SK-N-SH (cell line): ENCODE results near the gene ADGRD2. TPM values are rescaled to one million over a fixed set of nuclear protein-coding genes. Genes with fewer than 3 reads are reported as not detected.

ENCODE experiments used
- CTCF ChIA-PET: fragments of 300-600, 350-600 bp; formaldehyde crosslinking; extraction: SDS; loops from one replicate; lab custom pipeline; 2021; lab: Yijun Ruan, JAX
- POLR2A ChIA-PET: fragments of 350-600 bp; sonication (Branson Sonifier 250); formaldehyde crosslinking; extraction: SDS; loops from one replicate; lab custom pipeline; 2020; ENCODE audit warnings: antibody characterized with exemption, inconsistent platforms; lab: Yijun Ruan, JAX
- DNase-seq: peaks from one replicate; pipeline ENCODE4 v3.0.0; 2012
- H2AFZ ChIP-seq: fragments of 200-600 bp; sonication (generic); 2 replicates; pipeline ENCODE4 v1.8.1; 2016; ENCODE audit warnings: antibody characterized with exemption, mild to moderate bottlenecking, low read depth
- H3F3A ChIP-seq: fragments of 200-600 bp; sonication (generic); replicated peaks from 2 replicates; pipeline ENCODE3; 2016; ENCODE audit warnings: antibody characterized with exemption, mild to moderate bottlenecking; ENCODE audit not compliant: insufficient read depth
- H3K27ac ChIP-seq, 2 experiments: fragments of 200-500 bp in 1 of 2; fragments of 200-600 bp in 1 of 2; sonication (Bioruptor generic) in 1 of 2; sonication (generic), shearing (Covaris generic) in 1 of 2; 2 replicates each; pipeline versions ENCODE4 v1.5.1 to v1.6.1; 2014 to 2016; ENCODE audit warnings: low read depth in 2 of 2, inconsistent platforms in 1 of 2, low read length in 1 of 2, mild to moderate bottlenecking in 1 of 2, mixed read lengths in 1 of 2
- H3K27me3 ChIP-seq: fragments of 200-600 bp; sonication (generic), shearing (Covaris generic); 2 replicates; pipeline ENCODE4 v1.6.1; 2016; ENCODE audit warnings: mixed run types; ENCODE audit not compliant: insufficient read depth
- H3K36me3 ChIP-seq, 2 experiments: fragments of 200-500 bp in 1 of 2; fragments of 200-600 bp in 1 of 2; sonication (Bioruptor generic) in 1 of 2; sonication (generic) in 1 of 2; replicated peaks in 1 of 2; 2 replicates each; pipeline versions ENCODE3 to v1.5.1; 2014 to 2016; ENCODE audit warnings: low read length in 1 of 2, mild to moderate bottlenecking in 1 of 2; ENCODE audit not compliant: insufficient read depth in 2 of 2, control insufficient read depth in 1 of 2
- H3K4me1 ChIP-seq, 2 experiments: fragments of 200-500 bp in 1 of 2; fragments of 200-600 bp in 1 of 2; sonication (Bioruptor generic) in 1 of 2; sonication (generic), shearing (Covaris generic) in 1 of 2; 2 replicates each; pipeline versions ENCODE4 v1.5.1 to v1.6.1; 2014 to 2016; ENCODE audit warnings: low read depth in 1 of 2, low read length in 1 of 2, mixed run types in 1 of 2; ENCODE audit not compliant: insufficient read depth in 2 of 2, control insufficient read depth in 1 of 2
- H3K4me2 ChIP-seq: fragments of 200-600 bp; sonication (generic), shearing (Covaris generic); 2 replicates; pipeline ENCODE4 v1.6.1; 2017; ENCODE audit warnings: mixed run types
- H3K4me3 ChIP-seq, 2 experiments: fragments of 200-500 bp in 1 of 2; fragments of 200-600 bp in 1 of 2; sonication (Bioruptor generic) in 1 of 2; sonication (generic), shearing (Covaris generic) in 1 of 2; 2 replicates each; pipeline versions ENCODE4 v1.5.1 to v1.8.1; 2014 to 2016; ENCODE audit warnings: low read depth in 2 of 2, inconsistent platforms in 1 of 2, low read length in 1 of 2, mild to moderate bottlenecking in 1 of 2, mixed read lengths in 1 of 2, moderate library complexity in 1 of 2
- H3K79me2 ChIP-seq: fragments of 200-600 bp; sonication (generic); 2 replicates; pipeline ENCODE4 v1.8.1; 2017; ENCODE audit warnings: mild to moderate bottlenecking; ENCODE audit not compliant: insufficient read depth
- H3K9ac ChIP-seq: fragments of 200-600 bp; sonication (generic); 2 replicates; pipeline ENCODE4 v1.6.1; 2017; ENCODE audit warnings: mixed run types
- H3K9me2 ChIP-seq: fragments of 200-600 bp; sonication (generic); 2 replicates; pipeline ENCODE4 v1.6.1; 2017; ENCODE audit warnings: mixed run types
- H3K9me3 ChIP-seq: fragments of 200-600 bp; sonication (generic); 2 replicates; pipeline ENCODE4 v1.6.1; 2017; ENCODE audit warnings: mixed run types, mild to moderate bottlenecking, moderate library complexity
- H4K20me1 ChIP-seq: fragments of 200-600 bp; sonication (generic); 2 replicates; pipeline ENCODE4 v1.6.1; 2017; ENCODE audit warnings: mild to moderate bottlenecking, mixed run types; ENCODE audit not compliant: insufficient read depth
- CHD2 ChIP-seq: fragments of 150-350 bp; IDR thresholded peaks from 2 replicates; pipeline ENCODE4 v1.6.1; 2018; ENCODE audit warnings: low read length; ENCODE audit not compliant: partially characterized antibody
- FOSL2 ChIP-seq: IDR thresholded peaks from 2 replicates; pipeline ENCODE4 v1.4.0; 2012; ENCODE audit warnings: low read depth, mild to moderate bottlenecking, moderate library complexity, borderline replicate concordance
- FOXJ3 ChIP-seq: sonication (generic); formaldehyde crosslinking; IDR thresholded peaks from 2 replicates; pipeline ENCODE4 v1.5.1; 2020; ENCODE audit warnings: mild to moderate bottlenecking, missing genetic modification reagents
- FOXM1 ChIP-seq: IDR thresholded peaks from 2 replicates; pipeline ENCODE4 v1.4.0; 2012; ENCODE audit warnings: low read depth, mild to moderate bottlenecking
- MXI1 ChIP-seq: IDR thresholded peaks from 2 replicates; pipeline ENCODE4 v1.6.1; 2012; ENCODE audit warnings: mild to moderate bottlenecking, low read depth, low read length, improper control_type of control experiment
- POLR2AphosphoS5 ChIP-seq: IDR thresholded peaks from 2 replicates; pipeline ENCODE4 v1.6.1; 2012; ENCODE audit warnings: low read depth, low read length
- SIN3A ChIP-seq: IDR thresholded peaks from 2 replicates; pipeline ENCODE4 v1.6.1; 2012; ENCODE audit warnings: low read depth, mild to moderate bottlenecking, low read length, moderate library complexity, borderline replicate concordance
- TAF1 ChIP-seq: IDR thresholded peaks from 2 replicates; pipeline ENCODE4 v1.6.1; 2012; ENCODE audit warnings: low read depth, mild to moderate bottlenecking, low read length, moderate library complexity, borderline replicate concordance
- TEAD4 ChIP-seq: IDR thresholded peaks from 2 replicates; pipeline ENCODE4 v1.4.0; 2012; ENCODE audit warnings: mild to moderate bottlenecking, borderline replicate concordance; ENCODE audit not compliant: insufficient read depth
- WGBS: methylation state at CpG from one replicate; pipeline ENCODE4 v1.1.6; 2017; ENCODE audit warnings: low lambda C conversion rate; 5-methylcytosine and 5-hydroxymethylcytosine counted together
- polyA plus RNA-seq, 3 experiments: library from polyadenylated mRNA; depleted of rRNA; stranded (reverse); fragments of >200 nt; gene quantifications; 2 replicates each; pipeline ENCODE4 v1.2.3, GENCODE V29; 2012
- TF ChIP-seq, protein P1 (sequence below): IDR thresholded peaks from 2 replicates; pipeline ENCODE4 v1.4.0; 2012; ENCODE audit warnings: low read depth, borderline replicate concordance
- TF ChIP-seq, protein P2 (sequence below): IDR thresholded peaks from 2 replicates; pipeline ENCODE4 v1.4.0; 2012; ENCODE audit warnings: low read depth, borderline replicate concordance
- TF ChIP-seq, protein P3 (sequence below): fragments of 150-350 bp; IDR thresholded peaks from 2 replicates; pipeline ENCODE4 v1.6.1; 2016; ENCODE audit warnings: mild to moderate bottlenecking, low read depth, low read length
- TF ChIP-seq, protein P4 (sequence below): fragments of 150-350 bp; IDR thresholded peaks from 2 replicates; pipeline ENCODE4 v1.6.1; 2017; ENCODE audit warnings: antibody characterized with exemption, low read length, low read depth, borderline replicate concordance

Gene ADGRD2
- polyA plus RNA-seq, 1 of the 3 experiments (the other 2 are of a cell fraction): 0.05 TPM

DNA sequence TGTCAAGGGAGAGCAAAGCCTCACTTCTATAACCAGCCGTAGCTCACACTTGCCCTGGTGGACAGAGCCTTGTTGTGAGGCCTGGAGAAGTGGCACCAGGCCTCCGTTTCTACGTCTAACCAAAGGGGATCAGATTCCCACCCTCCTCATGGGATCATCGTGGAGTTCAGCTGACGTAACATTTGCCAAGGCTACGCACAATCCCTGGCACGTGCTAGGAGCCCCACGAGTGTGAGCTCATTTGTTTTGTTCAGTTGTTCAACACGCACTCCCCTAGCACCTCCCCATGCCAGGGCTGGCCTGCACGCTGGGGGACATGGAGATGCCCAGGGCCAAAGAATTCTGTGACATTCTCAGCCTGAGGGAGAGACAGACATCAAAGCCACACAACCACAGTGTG is 23.1 kb downstream of the ADGRD2 start:
- ChIA-PET POLR2A (no interaction called here), CTCF (interaction anchor here (0.9 to 1.2 kb wide), 2 partner anchors 22 to 54 kb away, joined by 3 to 5 read pairs; no protein-coding TSS in a partner anchor)
- peaks cover 0 to 10% of the 10 kb centered on the region in 2 experiments; a peak in 1 of 4 replicates for H3K4me1 ChIP-seq
- no peaks in the 10 kb centered on the region for H3K9me3 ChIP-seq
- H3K36me3 ChIP-seq: no peaks in the 10 kb centered on the region
- H4K20me1 ChIP-seq: no peaks in the 10 kb centered on the region
- H3K27ac ChIP-seq: no peak overlapping the region
- H3K4me3 ChIP-seq: no peak overlapping the region
- 80% methylated on average over 9 of the region's 10 CpGs for WGBS
- no peak overlapping the region for H3K4me2 ChIP-seq
- no peaks in the 10 kb centered on the region for H3K9me2 ChIP-seq
- H3K79me2 ChIP-seq: no peaks in the 10 kb centered on the region
- no peak overlapping the region for H2AFZ ChIP-seq
- H3K9ac ChIP-seq: no peak overlapping the region
- TF ChIP-seq SIN3A: no peak
- no peak for TF ChIP-seq MXI1
- H3K27me3 ChIP-seq: no peaks in the 10 kb centered on the region; the same call in 1 of the 2 replicates
- DNase-seq: no peak
- H3F3A ChIP-seq: no peaks in the 10 kb centered on the region

DNA sequence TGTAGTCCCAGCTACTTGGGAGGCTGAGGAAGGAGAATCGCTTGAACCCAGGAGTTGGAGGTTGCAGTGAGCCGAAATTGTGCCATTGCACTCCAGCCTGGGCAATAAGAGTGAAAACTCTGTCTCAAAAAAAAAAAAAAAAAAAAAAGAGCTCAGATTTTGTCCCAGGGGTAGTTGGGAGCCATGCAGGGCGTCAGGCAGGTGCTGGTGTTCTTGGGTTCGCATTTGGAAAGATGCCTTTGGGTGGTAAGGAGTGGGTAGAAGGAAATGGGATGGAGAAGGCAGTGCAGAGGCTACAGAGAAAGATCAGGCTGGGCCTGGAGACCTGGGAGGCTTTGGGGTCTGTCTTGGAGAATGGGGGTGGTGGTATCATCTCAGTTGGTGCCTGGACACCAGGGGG is 23.9 kb downstream of the ADGRD2 start:
- no peaks in the 10 kb centered on the region for H3K79me2 ChIP-seq
- TF ChIP-seq, protein P1, sequence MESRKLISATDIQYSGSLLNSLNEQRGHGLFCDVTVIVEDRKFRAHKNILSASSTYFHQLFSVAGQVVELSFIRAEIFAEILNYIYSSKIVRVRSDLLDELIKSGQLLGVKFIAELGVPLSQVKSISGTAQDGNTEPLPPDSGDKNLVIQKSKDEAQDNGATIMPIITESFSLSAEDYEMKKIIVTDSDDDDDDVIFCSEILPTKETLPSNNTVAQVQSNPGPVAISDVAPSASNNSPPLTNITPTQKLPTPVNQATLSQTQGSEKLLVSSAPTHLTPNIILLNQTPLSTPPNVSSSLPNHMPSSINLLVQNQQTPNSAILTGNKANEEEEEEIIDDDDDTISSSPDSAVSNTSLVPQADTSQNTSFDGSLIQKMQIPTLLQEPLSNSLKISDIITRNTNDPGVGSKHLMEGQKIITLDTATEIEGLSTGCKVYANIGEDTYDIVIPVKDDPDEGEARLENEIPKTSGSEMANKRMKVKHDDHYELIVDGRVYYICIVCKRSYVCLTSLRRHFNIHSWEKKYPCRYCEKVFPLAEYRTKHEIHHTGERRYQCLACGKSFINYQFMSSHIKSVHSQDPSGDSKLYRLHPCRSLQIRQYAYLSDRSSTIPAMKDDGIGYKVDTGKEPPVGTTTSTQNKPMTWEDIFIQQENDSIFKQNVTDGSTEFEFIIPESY: no peak
- TF ChIP-seq, protein P2, sequence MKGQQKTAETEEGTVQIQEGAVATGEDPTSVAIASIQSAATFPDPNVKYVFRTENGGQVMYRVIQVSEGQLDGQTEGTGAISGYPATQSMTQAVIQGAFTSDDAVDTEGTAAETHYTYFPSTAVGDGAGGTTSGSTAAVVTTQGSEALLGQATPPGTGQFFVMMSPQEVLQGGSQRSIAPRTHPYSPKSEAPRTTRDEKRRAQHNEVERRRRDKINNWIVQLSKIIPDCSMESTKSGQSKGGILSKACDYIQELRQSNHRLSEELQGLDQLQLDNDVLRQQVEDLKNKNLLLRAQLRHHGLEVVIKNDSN: no peak
- TF ChIP-seq FOSL2 (no peak), FOXM1 (no peak), FOXJ3 (no peak), CHD2 (no peak), POLR2AphosphoS5 (no peak), TEAD4 (no peak), TAF1 (no peak)
- TF ChIP-seq, protein P3, sequence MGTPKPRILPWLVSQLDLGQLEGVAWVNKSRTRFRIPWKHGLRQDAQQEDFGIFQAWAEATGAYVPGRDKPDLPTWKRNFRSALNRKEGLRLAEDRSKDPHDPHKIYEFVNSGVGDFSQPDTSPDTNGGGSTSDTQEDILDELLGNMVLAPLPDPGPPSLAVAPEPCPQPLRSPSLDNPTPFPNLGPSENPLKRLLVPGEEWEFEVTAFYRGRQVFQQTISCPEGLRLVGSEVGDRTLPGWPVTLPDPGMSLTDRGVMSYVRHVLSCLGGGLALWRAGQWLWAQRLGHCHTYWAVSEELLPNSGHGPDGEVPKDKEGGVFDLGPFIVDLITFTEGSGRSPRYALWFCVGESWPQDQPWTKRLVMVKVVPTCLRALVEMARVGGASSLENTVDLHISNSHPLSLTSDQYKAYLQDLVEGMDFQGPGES: no peak
- TF ChIP-seq, protein P4, sequence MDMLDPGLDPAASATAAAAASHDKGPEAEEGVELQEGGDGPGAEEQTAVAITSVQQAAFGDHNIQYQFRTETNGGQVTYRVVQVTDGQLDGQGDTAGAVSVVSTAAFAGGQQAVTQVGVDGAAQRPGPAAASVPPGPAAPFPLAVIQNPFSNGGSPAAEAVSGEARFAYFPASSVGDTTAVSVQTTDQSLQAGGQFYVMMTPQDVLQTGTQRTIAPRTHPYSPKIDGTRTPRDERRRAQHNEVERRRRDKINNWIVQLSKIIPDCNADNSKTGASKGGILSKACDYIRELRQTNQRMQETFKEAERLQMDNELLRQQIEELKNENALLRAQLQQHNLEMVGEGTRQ: no peak
- TF ChIP-seq, all 33 proteins: peak for 0
- peaks cover 0 to 10% of the 10 kb centered on the region in 2 experiments; a peak in 1 of 4 replicates for H3K4me1 ChIP-seq
- no peaks in the 10 kb centered on the region for H3K9me3 ChIP-seq
- H3K9me2 ChIP-seq: no peaks in the 10 kb centered on the region
- no peak overlapping the region for H3K4me2 ChIP-seq
- H3F3A ChIP-seq: no peaks in the 10 kb centered on the region
- H3K9ac ChIP-seq: no peak overlapping the region
- no peak overlapping the region for H3K4me3 ChIP-seq
- no peak overlapping the region for H2AFZ ChIP-seq
- no peaks in the 10 kb centered on the region; the same call in 1 of the 2 replicates for H3K27me3 ChIP-seq
- ChIA-PET POLR2A (no interaction called here), CTCF (interaction anchor here (1.3 to 3.0 kb wide), 4 partner anchors 12 to 81 kb away, joined by 3 to 10 read pairs (median 4); no protein-coding TSS in a partner anchor)
- no peaks in the 10 kb centered on the region for H3K36me3 ChIP-seq
- H3K27ac ChIP-seq: no peak overlapping the region
- H4K20me1 ChIP-seq: no peaks in the 10 kb centered on the region
- WGBS: 46% methylated on average over 4 of the region's 4 CpGs
- no peak for DNase-seq
